Astrocyte (in vitro differentiated cells and primary cell): ENCODE data around the gene ACTL6B. TPM values are rescaled to one million over a fixed set of nuclear protein-coding genes. Genes with fewer than 3 reads are reported as not detected.

ENCODE experiments used
- DNase-seq: peaks from one replicate; pipeline ENCODE4 v3.0.0-alpha.2; 2010; ENCODE audit warnings: low read depth
- FAIRE-seq: peaks from 2 replicates; lab custom pipeline; 2011; peaks lifted over from hg19 to GRCh38; lab: Jason Lieb, UNC
- H2AFZ ChIP-seq: 2 replicates; pipeline ENCODE4 v1.6.0; 2012; ENCODE audit warnings: low read depth, low read length, inconsistent platforms
- H3K27ac ChIP-seq: 2 replicates; pipeline ENCODE4 v1.5.1; 2011; ENCODE audit warnings: low read depth, low read length, inconsistent platforms
- H3K27me3 ChIP-seq: 2 replicates; pipeline ENCODE4 v1.6.0; 2011; ENCODE audit warnings: low read length, inconsistent platforms; ENCODE audit not compliant: insufficient read depth
- H3K36me3 ChIP-seq: 2 replicates; pipeline ENCODE4 v1.5.1; 2011; ENCODE audit warnings: low read length, inconsistent platforms; ENCODE audit not compliant: insufficient read depth
- H3K4me1 ChIP-seq: 2 replicates; pipeline ENCODE4 v1.5.1; 2011; ENCODE audit warnings: low read length, inconsistent platforms; ENCODE audit not compliant: insufficient read depth
- H3K4me2 ChIP-seq: 2 replicates; pipeline ENCODE4 v1.6.0; 2012; ENCODE audit warnings: low read length, inconsistent platforms
- H3K4me3 ChIP-seq: 2 replicates; pipeline ENCODE4 v1.5.1; 2011; ENCODE audit warnings: low read depth, mild to moderate bottlenecking, low read length, inconsistent platforms; ENCODE audit not compliant: insufficient read depth
- H3K79me2 ChIP-seq: 2 replicates; pipeline ENCODE4 v1.6.0; 2012; ENCODE audit warnings: mild to moderate bottlenecking, low read length, inconsistent platforms; ENCODE audit not compliant: insufficient read depth
- H3K9ac ChIP-seq: 2 replicates; pipeline ENCODE4 v1.6.0; 2012; ENCODE audit warnings: mild to moderate bottlenecking, low read length, inconsistent platforms
- H3K9me3 ChIP-seq: 2 replicates; pipeline ENCODE4 v1.5.1; 2012; ENCODE audit warnings: low read depth, mild to moderate bottlenecking, low read length, inconsistent platforms; ENCODE audit not compliant: insufficient read depth
- H4K20me1 ChIP-seq: 2 replicates; pipeline ENCODE4 v1.6.0; 2012; ENCODE audit warnings: low read length, inconsistent platforms; ENCODE audit not compliant: insufficient read depth
- H3K27ac Mint-ChIP-seq: one replicate; pipeline ENCODE4 v1.8.0; 2021; ENCODE audit warnings: mild to moderate bottlenecking, mixed read lengths; ENCODE audit not compliant: unreplicated experiment
- H3K27me3 Mint-ChIP-seq: one replicate; pipeline ENCODE4 v1.8.0; 2021; ENCODE audit warnings: low read depth, mixed read lengths; ENCODE audit not compliant: unreplicated experiment
- H3K36me3 Mint-ChIP-seq: one replicate; pipeline ENCODE4 v1.8.0; 2021; ENCODE audit warnings: low read depth, mixed read lengths; ENCODE audit not compliant: unreplicated experiment
- H3K4me1 Mint-ChIP-seq: one replicate; pipeline ENCODE4 v1.8.0; 2021; ENCODE audit warnings: low read depth, mixed read lengths; ENCODE audit not compliant: unreplicated experiment
- H3K4me3 Mint-ChIP-seq: one replicate; pipeline ENCODE4 v1.8.0; 2021; ENCODE audit warnings: mild to moderate bottlenecking, moderate library complexity, mixed read lengths; ENCODE audit not compliant: unreplicated experiment
- H3K9me3 Mint-ChIP-seq: one replicate; pipeline ENCODE4 v1.8.0; 2021; ENCODE audit warnings: mild to moderate bottlenecking, mixed read lengths; ENCODE audit not compliant: unreplicated experiment
- EZH2 ChIP-seq: IDR thresholded peaks from 2 replicates; pipeline ENCODE4 v1.6.1; 2012; ENCODE audit warnings: mild to moderate bottlenecking, low read length, inconsistent platforms; ENCODE audit not compliant: insufficient read depth
- total RNA-seq: library from RNA; stranded (reverse); gene quantifications from 2 replicates; pipeline ENCODE4 v1.2.1, GENCODE V29; 2021
- TF ChIP-seq, protein P1 (sequence below): IDR thresholded peaks from 2 replicates; pipeline ENCODE4 v1.5.1; 2011; ENCODE audit warnings: low read depth, mild to moderate bottlenecking, inconsistent platforms, low read length, moderate library complexity; ENCODE audit not compliant: insufficient read depth

The ACTL6B gene
- total RNA-seq, 1 donor from 2014 or later, result not detected

DNA sequence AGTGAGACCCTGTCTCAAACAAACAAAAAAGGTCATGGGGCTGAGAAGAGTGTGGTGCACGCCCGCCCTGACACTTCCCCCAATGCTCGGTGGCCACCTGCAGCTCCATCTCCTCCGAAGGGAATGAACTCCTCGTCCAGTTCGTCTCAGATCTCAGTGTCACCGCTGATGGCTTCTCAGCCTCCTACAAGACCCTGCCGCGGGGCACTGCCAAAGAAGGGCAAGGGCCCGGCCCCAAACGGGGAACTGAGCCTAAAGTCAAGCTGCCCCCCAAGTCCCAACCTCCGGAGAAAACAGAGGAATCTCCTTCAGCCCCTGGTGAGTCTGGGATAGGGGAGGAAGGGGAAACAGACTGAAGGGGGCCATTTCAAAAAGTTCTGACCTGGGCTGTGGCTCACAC is 49.9 kb downstream of the ACTL6B start:
- Histone ChIP-seq H3K36me3 (peaks cover 4% of the 10 kb centered on the region), H3K9me3 (no peaks in the 10 kb centered on the region), H2AFZ (no peak overlapping the region), H3K4me1 (peaks cover 36% of the 10 kb centered on the region), H3K27ac (no peak overlapping the region), H3K4me2 (peak overlapping the region; percentile 15), H3K9ac (no peak overlapping the region), H4K20me1 (peaks cover 9% of the 10 kb centered on the region), H3K27me3 (no peaks in the 10 kb centered on the region), H3K79me2 (peaks cover 6% of the 10 kb centered on the region), H3K4me3 (no peak overlapping the region)
- no peaks in the 10 kb centered on the region for H3K9me3 Mint-ChIP-seq
- H3K27ac Mint-ChIP-seq, result no peak overlapping the region
- peaks cover 7% of the 10 kb centered on the region for H3K27me3 Mint-ChIP-seq
- FAIRE-seq, result no peak
- peaks cover 6% of the 10 kb centered on the region for H3K36me3 Mint-ChIP-seq
- TF ChIP-seq, protein P1, sequence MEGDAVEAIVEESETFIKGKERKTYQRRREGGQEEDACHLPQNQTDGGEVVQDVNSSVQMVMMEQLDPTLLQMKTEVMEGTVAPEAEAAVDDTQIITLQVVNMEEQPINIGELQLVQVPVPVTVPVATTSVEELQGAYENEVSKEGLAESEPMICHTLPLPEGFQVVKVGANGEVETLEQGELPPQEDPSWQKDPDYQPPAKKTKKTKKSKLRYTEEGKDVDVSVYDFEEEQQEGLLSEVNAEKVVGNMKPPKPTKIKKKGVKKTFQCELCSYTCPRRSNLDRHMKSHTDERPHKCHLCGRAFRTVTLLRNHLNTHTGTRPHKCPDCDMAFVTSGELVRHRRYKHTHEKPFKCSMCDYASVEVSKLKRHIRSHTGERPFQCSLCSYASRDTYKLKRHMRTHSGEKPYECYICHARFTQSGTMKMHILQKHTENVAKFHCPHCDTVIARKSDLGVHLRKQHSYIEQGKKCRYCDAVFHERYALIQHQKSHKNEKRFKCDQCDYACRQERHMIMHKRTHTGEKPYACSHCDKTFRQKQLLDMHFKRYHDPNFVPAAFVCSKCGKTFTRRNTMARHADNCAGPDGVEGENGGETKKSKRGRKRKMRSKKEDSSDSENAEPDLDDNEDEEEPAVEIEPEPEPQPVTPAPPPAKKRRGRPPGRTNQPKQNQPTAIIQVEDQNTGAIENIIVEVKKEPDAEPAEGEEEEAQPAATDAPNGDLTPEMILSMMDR, result no peak
- TF ChIP-seq EZH2, result no peak
- DNase-seq, result no peak
- peak overlapping the region; percentile 86 for H3K4me3 Mint-ChIP-seq
- H3K4me1 Mint-ChIP-seq, result peaks cover 4% of the 10 kb centered on the region

DNA sequence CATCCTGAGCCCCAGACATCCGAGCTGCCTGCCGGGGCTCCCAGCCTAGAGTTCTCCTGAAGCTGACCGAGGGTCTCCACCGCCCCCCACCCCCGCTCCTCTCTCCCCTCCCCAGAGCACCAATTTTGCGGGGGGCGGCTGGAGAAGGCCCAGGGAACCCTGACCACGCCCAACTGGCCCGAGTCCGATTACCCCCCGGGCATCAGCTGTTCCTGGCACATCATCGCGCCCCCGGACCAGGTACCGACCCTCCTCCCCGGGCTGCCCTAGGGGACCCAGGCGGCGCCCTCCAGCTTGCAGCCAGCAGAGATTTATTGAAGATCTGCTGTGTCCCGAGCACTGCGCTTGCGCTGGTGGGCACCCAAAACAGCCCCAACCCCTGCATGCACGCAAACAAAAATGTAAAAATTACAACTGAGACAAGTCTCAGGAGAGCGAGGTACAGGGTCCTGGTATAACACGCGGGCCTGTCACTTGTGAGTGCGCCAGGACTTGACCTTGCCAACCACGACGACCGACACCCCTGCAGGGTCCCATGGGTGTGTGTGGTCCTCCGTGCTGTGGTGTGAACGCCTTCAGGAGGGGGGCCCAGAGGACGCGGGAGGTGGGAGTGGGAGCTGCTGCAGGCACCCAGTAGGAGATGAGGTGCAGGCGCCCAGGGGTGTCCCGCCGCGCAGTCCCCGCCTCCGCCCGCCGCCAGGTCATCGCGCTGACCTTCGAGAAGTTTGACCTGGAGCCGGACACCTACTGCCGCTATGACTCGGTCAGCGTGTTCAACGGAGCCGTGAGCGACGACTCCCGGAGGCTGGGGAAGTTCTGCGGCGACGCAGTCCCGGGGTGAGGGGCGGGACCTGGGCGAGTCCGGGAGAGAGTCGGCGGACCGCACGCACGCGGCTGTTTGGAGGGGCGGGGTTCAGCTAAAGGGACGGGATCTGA is 51.0 kb downstream of the ACTL6B start:
- peaks cover 4% of the 10 kb centered on the region for H3K36me3 ChIP-seq
- H3K27ac ChIP-seq, result no peak overlapping the region
- H3K4me1 ChIP-seq, result peaks cover 36% of the 10 kb centered on the region
- peaks cover 9% of the 10 kb centered on the region for H4K20me1 ChIP-seq
- H3K4me3 Mint-ChIP-seq, result peak overlapping the region; percentile 86
- peak overlapping the region; percentile 67 for H3K9ac ChIP-seq
- peaks cover 4% of the 10 kb centered on the region for H3K4me1 Mint-ChIP-seq
- H2AFZ ChIP-seq, result peak overlapping the region; percentile 57
- DNase-seq (no peak), FAIRE-seq (no peak)
- H3K4me3 ChIP-seq, result peak overlapping the region; percentile 58
- H3K36me3 Mint-ChIP-seq, result peaks cover 6% of the 10 kb centered on the region
- peaks cover 8% of the 10 kb centered on the region for H3K27me3 Mint-ChIP-seq
- H3K4me2 ChIP-seq, result peak overlapping the region; percentile 97
- peaks cover 6% of the 10 kb centered on the region for H3K79me2 ChIP-seq
- H3K9me3 ChIP-seq, result no peaks in the 10 kb centered on the region
- H3K27me3 ChIP-seq, result no peaks in the 10 kb centered on the region
- no peaks in the 10 kb centered on the region for H3K9me3 Mint-ChIP-seq
- H3K27ac Mint-ChIP-seq, result no peak overlapping the region
- TF ChIP-seq, protein P1, result no peak
- TF ChIP-seq EZH2, result no peak
